Measurements from ENCODE around the gene RALBP1.
A peak's percentile ranks its signal among the peaks of the same experiment; 100 is the strongest.
"Not testable (repeated sequence)": the region's sequence is repeated elsewhere in the genome, so short reads cannot be mapped to it uniquely, and the experiment has no call there.

The RALBP1 gene

GRCh38 chr18:9474983-9475642, at the start of gene RALBP1:
Gene RALBP1 (plus strand): TSS chr18:9475513. CDS start chr18:9513046, 37,533 bp downstream.
- DNase-seq (ENCODE audit: low read depth), result peak; percentile 97

GRCh38 chr18:9426753-9427152, 48.6 kb upstream of the RALBP1 start:
- DNase-seq (ENCODE audit: low read depth), result no peak

- DNase-seq (ENCODE audit: low read depth), result no peak
Observed at GRCh38 chr18:9428301-9428706, 47.0 kb upstream of the RALBP1 start.

- DNase-seq (ENCODE audit: low read depth), result no peak
Observed at GRCh38 chr18:9428862-9429661, 46.3 kb upstream of the RALBP1 start.

GRCh38 chr18:9429662-9429993, 45.7 kb upstream of the RALBP1 start:
- DNase-seq (ENCODE audit: low read depth), result no peak

- DNase-seq (ENCODE audit: low read depth), result not testable (repeated sequence)
Observed at GRCh38 chr18:9430315-9430714, 45.0 kb upstream of the RALBP1 start.

- DNase-seq (ENCODE audit: low read depth), result no peak
Observed at GRCh38 chr18:9431296-9431695, 44.0 kb upstream of the RALBP1 start.

- not testable (repeated sequence) for DNase-seq (ENCODE audit: low read depth)
Observed at GRCh38 chr18:9433122-9433521, 42.2 kb upstream of the RALBP1 start.

GRCh38 chr18:9433671-9434121, 41.6 kb upstream of the RALBP1 start:
- DNase-seq (ENCODE audit: low read depth), result no peak

GRCh38 chr18:9434122-9434701, 41.1 kb upstream of the RALBP1 start:
- no peak for DNase-seq (ENCODE audit: low read depth)

GRCh38 chr18:9435041-9435440, 40.3 kb upstream of the RALBP1 start:
- DNase-seq (ENCODE audit: low read depth), result no peak

- no peak for DNase-seq (ENCODE audit: low read depth)
Observed at GRCh38 chr18:9436206-9436929, 38.9 kb upstream of the RALBP1 start.

- DNase-seq (ENCODE audit: low read depth), result no peak
Observed at GRCh38 chr18:9437021-9437437, 38.3 kb upstream of the RALBP1 start.

GRCh38 chr18:9437672-9438071, 37.6 kb upstream of the RALBP1 start:
- DNase-seq (ENCODE audit: low read depth), result no peak

GRCh38 chr18:9441061-9441460, 34.3 kb upstream of the RALBP1 start:
- DNase-seq (ENCODE audit: low read depth), result no peak

GRCh38 chr18:9444549-9444948, 30.8 kb upstream of the RALBP1 start:
- DNase-seq (ENCODE audit: low read depth), result no peak

- DNase-seq (ENCODE audit: low read depth), result no peak
Observed at GRCh38 chr18:9446839-9447238, 28.5 kb upstream of the RALBP1 start.

- DNase-seq (ENCODE audit: low read depth), result no peak
Observed at GRCh38 chr18:9447334-9447733, 28.0 kb upstream of the RALBP1 start.

GRCh38 chr18:9449600-9450414, 25.5 kb upstream of the RALBP1 start:
- no peak for DNase-seq (ENCODE audit: low read depth)

GRCh38 chr18:9450920-9451319, 24.4 kb upstream of the RALBP1 start:
- not testable (repeated sequence) for DNase-seq (ENCODE audit: low read depth)

GRCh38 chr18:9453283-9453682, 22.0 kb upstream of the RALBP1 start:
- no peak for DNase-seq (ENCODE audit: low read depth)

Measured in T-helper 22 cell (primary cell).